ENCODE measurements around the gene NUF2.

Gene NUF2

GRCh38 chr1:163331116-163331515 lies 9.4 kb downstream of the NUF2 start:
- no peaks in the 10 kb centered on the region for H3K27me3 ChIP-seq (ENCODE audit: low read length)
- H3K79me2 ChIP-seq (ENCODE audit: insufficient read depth, low read length) = peaks cover 11% of the 10 kb centered on the region
- H3F3A ChIP-seq (ENCODE audit: insufficient read depth) = no peaks in the 10 kb centered on the region; the same call in 1 of the 2 replicates
- no peak overlapping the region for H3K4me3 ChIP-seq (ENCODE audit: insufficient read depth, low read length, poor library complexity, severe bottlenecking)
- H2AFZ ChIP-seq (ENCODE audit: low read depth, low read length, severe bottlenecking) = no peak overlapping the region
- no peak overlapping the region for H3K4me2 ChIP-seq (ENCODE audit: low read depth, low read length, poor library complexity, severe bottlenecking)
- peaks cover 91% of the 10 kb centered on the region for H3K36me3 ChIP-seq (ENCODE audit: low read length)
- no peaks in the 10 kb centered on the region for H3K9me2 ChIP-seq (replicated peaks; ENCODE audit: insufficient read depth, low read length)
- no peaks in the 10 kb centered on the region for H4K20me1 ChIP-seq (ENCODE audit: low read depth, low read length)
- no peak for TF ChIP-seq CTCF (IDR thresholded peaks at IDR 0.05; ENCODE audit: insufficient read depth, low read length, poor library complexity, severe bottlenecking)
- no peak for TF ChIP-seq EZH2phosphoT487 (conservative IDR thresholded peaks at IDR 0.05; ENCODE audit: low read length)
- no peaks in the 10 kb centered on the region for H3K9me3 ChIP-seq (ENCODE audit: insufficient read depth, low read length)
- no peak overlapping the region for H3K27ac ChIP-seq (ENCODE audit: low read depth, low read length)
- H3K9ac ChIP-seq (ENCODE audit: low read length) = no peak overlapping the region

- Histone ChIP-seq H3K9ac (ENCODE audit: low read length) (no peak overlapping the region), H4K20me1 (ENCODE audit: low read depth, low read length) (no peaks in the 10 kb centered on the region), H3K27ac (ENCODE audit: low read depth, low read length) (no peak overlapping the region), H3K36me3 (ENCODE audit: low read length) (peaks cover 90% of the 10 kb centered on the region), H3K27me3 (ENCODE audit: low read length) (no peaks in the 10 kb centered on the region), H3K4me3 (ENCODE audit: insufficient read depth, low read length, poor library complexity, severe bottlenecking) (no peak overlapping the region), H3F3A (ENCODE audit: insufficient read depth) (no peaks in the 10 kb centered on the region), H2AFZ (ENCODE audit: low read depth, low read length, severe bottlenecking) (no peak overlapping the region), H3K9me2 (replicated peaks; ENCODE audit: insufficient read depth, low read length) (no peaks in the 10 kb centered on the region), H3K4me2 (ENCODE audit: low read depth, low read length, poor library complexity, severe bottlenecking) (no peak overlapping the region), H3K79me2 (ENCODE audit: insufficient read depth, low read length) (peaks cover 6% of the 10 kb centered on the region), H3K9me3 (ENCODE audit: insufficient read depth, low read length) (no peaks in the 10 kb centered on the region)
- TF ChIP-seq CTCF (IDR thresholded peaks at IDR 0.05; ENCODE audit: insufficient read depth, low read length, poor library complexity, severe bottlenecking) = no peak
- no peak for TF ChIP-seq EZH2phosphoT487 (conservative IDR thresholded peaks at IDR 0.05; ENCODE audit: low read length)
Observed at GRCh38 chr1:163335216-163335615, 13.5 kb downstream of the NUF2 start.

GRCh38 chr1:163337631-163338030 lies 15.9 kb downstream of the NUF2 start:
- Histone ChIP-seq H3F3A (ENCODE audit: insufficient read depth) (no peaks in the 10 kb centered on the region), H4K20me1 (ENCODE audit: low read depth, low read length) (no peaks in the 10 kb centered on the region), H3K4me2 (ENCODE audit: low read depth, low read length, poor library complexity, severe bottlenecking) (no peak overlapping the region), H3K79me2 (ENCODE audit: insufficient read depth, low read length) (peaks cover 4% of the 10 kb centered on the region), H3K9me3 (ENCODE audit: insufficient read depth, low read length) (no peaks in the 10 kb centered on the region), H3K27ac (ENCODE audit: low read depth, low read length) (no peak overlapping the region), H3K27me3 (ENCODE audit: low read length) (no peaks in the 10 kb centered on the region), H3K4me3 (ENCODE audit: insufficient read depth, low read length, poor library complexity, severe bottlenecking) (no peak overlapping the region), H3K36me3 (ENCODE audit: low read length) (peaks cover 83% of the 10 kb centered on the region), H3K9ac (ENCODE audit: low read length) (no peak overlapping the region), H2AFZ (ENCODE audit: low read depth, low read length, severe bottlenecking) (no peak overlapping the region), H3K9me2 (replicated peaks; ENCODE audit: insufficient read depth, low read length) (no peaks in the 10 kb centered on the region)
- TF ChIP-seq CTCF (IDR thresholded peaks at IDR 0.05; ENCODE audit: insufficient read depth, low read length, poor library complexity, severe bottlenecking) (no peak), EZH2phosphoT487 (conservative IDR thresholded peaks at IDR 0.05; ENCODE audit: low read length) (no peak)
